ENCODE measurements around the gene PANK4.

The PANK4 gene

GRCh38 chr1:2506007-2506860 is 20.2 kb downstream of the PANK4 start:
- TF ChIP-seq CTCF (IDR thresholded peaks at IDR 0.05), result no peak
- Histone ChIP-seq H3K36me3 (ENCODE audit: control insufficient read depth, insufficient read depth, low read length) (no peaks in the 10 kb centered on the region), H2AFZ (no peak overlapping the region), H3K4me1 (no peaks in the 10 kb centered on the region), H3K9me3 (ENCODE audit: control insufficient read depth, low read length) (no peaks in the 10 kb centered on the region), H3K4me2 (ENCODE audit: low read length) (no peak overlapping the region), H3K27ac (no peak overlapping the region), H3K4me3 (ENCODE audit: low read depth, low read length) (no peak overlapping the region), H3K9ac (no peak overlapping the region), H3K79me2 (no peaks in the 10 kb centered on the region), H3K27me3 (ENCODE audit: control insufficient read depth, insufficient read depth, low read length) (no peaks in the 10 kb centered on the region)

GRCh38 chr1:2505461-2505994 is 20.9 kb downstream of the PANK4 start:
- no peaks in the 10 kb centered on the region for H3K36me3 ChIP-seq (ENCODE audit: control insufficient read depth, insufficient read depth, low read length)
- TF ChIP-seq CTCF (IDR thresholded peaks at IDR 0.05), result no peak
- no peaks in the 10 kb centered on the region for H3K27me3 ChIP-seq (ENCODE audit: control insufficient read depth, insufficient read depth, low read length)

GRCh38 chr1:2504949-2505272 is 21.5 kb downstream of the PANK4 start:
- no peak overlapping the region for H3K9ac ChIP-seq
- H3K4me3 ChIP-seq (ENCODE audit: low read depth, low read length), result no peak overlapping the region
- no peaks in the 10 kb centered on the region for H3K79me2 ChIP-seq
- H3K36me3 ChIP-seq (ENCODE audit: control insufficient read depth, insufficient read depth, low read length), result no peaks in the 10 kb centered on the region
- H3K27me3 ChIP-seq (ENCODE audit: control insufficient read depth, insufficient read depth, low read length), result no peaks in the 10 kb centered on the region
- H2AFZ ChIP-seq, result no peak overlapping the region
- no peaks in the 10 kb centered on the region for H3K4me1 ChIP-seq
- no peak for TF ChIP-seq CTCF (IDR thresholded peaks at IDR 0.05)
- no peaks in the 10 kb centered on the region for H3K9me3 ChIP-seq (ENCODE audit: control insufficient read depth, low read length)
- no peak overlapping the region for H3K4me2 ChIP-seq (ENCODE audit: low read length)
- no peak overlapping the region for H3K27ac ChIP-seq

More at GRCh38 chr1:2505461-2505994, 20.9 kb downstream of the PANK4 start:
- no peak overlapping the region for H3K27ac ChIP-seq
- no peak overlapping the region for H3K4me2 ChIP-seq (ENCODE audit: low read length)
- no peak overlapping the region for H3K4me3 ChIP-seq (ENCODE audit: low read depth, low read length)
- no peaks in the 10 kb centered on the region for H3K9me3 ChIP-seq (ENCODE audit: control insufficient read depth, low read length)
- no peak overlapping the region for H3K9ac ChIP-seq
- no peak overlapping the region for H2AFZ ChIP-seq
- H3K4me1 ChIP-seq, result no peaks in the 10 kb centered on the region
- no peaks in the 10 kb centered on the region for H3K79me2 ChIP-seq

- no peak overlapping the region for H3K27ac ChIP-seq
- H2AFZ ChIP-seq, result no peak overlapping the region
- no peak overlapping the region for H3K4me3 ChIP-seq (ENCODE audit: low read depth, low read length)
- no peaks in the 10 kb centered on the region for H3K9me3 ChIP-seq (ENCODE audit: control insufficient read depth, low read length)
- no peak overlapping the region for H3K9ac ChIP-seq
- no peak for TF ChIP-seq CTCF (IDR thresholded peaks at IDR 0.05)
- no peak overlapping the region for H3K4me2 ChIP-seq (ENCODE audit: low read length)
- no peaks in the 10 kb centered on the region for H3K36me3 ChIP-seq (ENCODE audit: control insufficient read depth, insufficient read depth, low read length)
- no peaks in the 10 kb centered on the region for H3K27me3 ChIP-seq (ENCODE audit: control insufficient read depth, insufficient read depth, low read length)
- H3K4me1 ChIP-seq, result no peaks in the 10 kb centered on the region
- no peaks in the 10 kb centered on the region for H3K79me2 ChIP-seq
These were observed 22.0 kb downstream of the PANK4 start for GRCh38 chr1:2504225-2504948.
